M059J (cell line): ENCODE measurements around the gene WNT9A. TPM values are rescaled to one million over a fixed set of nuclear protein-coding genes. Genes with fewer than 3 reads are reported as not detected.
A peak's percentile ranks its signal among the peaks of the same experiment; 100 is the strongest.

ENCODE experiments used
- DNase-seq: peaks from one replicate; pipeline ENCODE4 v3.0.0-alpha.2; 2012; ENCODE audit warnings: low read depth
- total RNA-seq: library from RNA; depleted of rRNA; stranded (reverse); fragments of >200 nt; shearing (Covaris generic); gene quantifications from 2 replicates; pipeline ENCODE4 v1.2.3, GENCODE V29; 2014

The WNT9A gene
- total RNA-seq, 1 experiment from 2014 or later: 0.37 TPM

DNA sequence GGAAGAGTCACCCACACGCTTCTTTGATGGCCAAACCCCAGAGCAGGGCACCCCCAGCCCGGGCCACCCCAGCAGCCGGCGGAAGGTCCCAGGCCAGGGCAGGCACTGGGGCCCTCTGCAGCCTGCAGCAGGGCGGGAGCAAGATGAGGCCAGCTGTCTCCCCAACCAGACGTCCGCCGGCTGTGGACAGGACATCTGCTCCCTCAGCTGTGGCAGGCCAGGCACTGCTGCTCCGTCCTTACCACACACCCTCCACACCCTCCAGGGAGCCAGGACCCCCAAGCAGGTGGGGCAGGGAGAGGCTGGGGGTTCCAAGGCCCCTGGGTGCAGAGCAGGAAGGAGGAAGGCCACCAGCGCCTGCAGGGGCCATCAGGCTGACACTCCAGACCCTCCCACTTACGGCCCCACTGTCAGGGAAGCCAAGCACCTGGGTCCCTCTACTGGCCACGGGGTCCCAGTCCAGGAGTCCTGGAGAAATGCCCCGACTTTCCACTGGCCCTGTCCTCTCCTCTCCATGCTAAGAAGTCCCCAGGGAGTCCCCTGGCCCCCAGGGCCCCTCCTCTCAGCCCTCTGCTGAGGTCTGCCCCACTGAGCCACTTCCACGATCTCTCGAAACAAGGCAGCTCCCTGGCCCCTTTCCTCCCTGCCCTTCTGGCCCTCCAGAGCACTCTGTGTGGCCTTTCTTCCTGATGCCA lies 5.6 kb downstream of the WNT9A start:
- DNase-seq: no peak

DNA sequence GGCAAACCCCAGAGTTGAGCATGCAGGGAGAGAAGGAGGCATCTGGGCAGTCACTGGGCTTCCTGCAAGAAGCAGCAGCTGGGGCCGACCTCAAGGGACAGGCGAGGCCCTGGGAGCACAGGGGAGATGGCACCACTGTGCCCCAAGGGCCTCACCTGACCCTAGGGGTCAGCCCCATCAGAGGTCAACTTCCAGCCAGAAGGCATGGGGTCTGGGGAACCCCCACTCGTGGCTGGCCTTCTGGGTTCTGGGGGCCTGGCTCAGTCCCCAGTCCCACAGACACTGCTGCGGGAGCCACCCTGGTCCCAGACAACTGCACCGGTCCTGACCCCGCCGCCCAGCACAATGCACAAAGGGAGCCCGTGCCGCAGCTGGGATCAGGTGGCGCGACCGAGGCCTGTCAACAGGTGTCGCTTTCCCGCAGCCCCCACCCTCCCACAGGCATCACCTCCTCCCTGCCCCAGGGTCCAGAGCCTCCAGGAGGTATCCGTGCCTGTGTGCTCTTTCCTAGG lies 6.2 kb downstream of the WNT9A start:
- DNase-seq: no peak

DNA sequence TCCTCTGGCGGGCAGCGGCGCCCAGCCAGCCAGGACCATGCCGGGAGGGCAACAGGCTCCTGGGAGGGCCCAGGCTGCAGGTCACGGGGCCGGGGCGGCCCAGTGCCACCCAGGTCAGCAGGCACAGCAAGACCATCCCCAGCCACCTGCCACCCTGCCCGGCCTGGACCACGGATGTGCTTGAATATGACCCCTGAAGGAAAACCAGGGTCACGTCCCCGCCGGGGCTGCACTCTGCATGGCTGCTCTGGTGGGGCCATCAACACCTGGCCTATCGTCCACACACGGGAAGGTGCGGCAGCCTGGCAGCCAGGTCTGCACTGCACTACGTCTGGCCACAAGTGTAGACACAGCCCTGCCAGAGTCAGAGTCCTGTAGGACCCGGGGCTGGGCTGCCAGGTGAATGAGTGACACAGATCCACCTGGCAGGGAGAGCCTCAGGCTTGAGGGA lies 6.9 kb downstream of the WNT9A start:
- DNase-seq: no peak

DNA sequence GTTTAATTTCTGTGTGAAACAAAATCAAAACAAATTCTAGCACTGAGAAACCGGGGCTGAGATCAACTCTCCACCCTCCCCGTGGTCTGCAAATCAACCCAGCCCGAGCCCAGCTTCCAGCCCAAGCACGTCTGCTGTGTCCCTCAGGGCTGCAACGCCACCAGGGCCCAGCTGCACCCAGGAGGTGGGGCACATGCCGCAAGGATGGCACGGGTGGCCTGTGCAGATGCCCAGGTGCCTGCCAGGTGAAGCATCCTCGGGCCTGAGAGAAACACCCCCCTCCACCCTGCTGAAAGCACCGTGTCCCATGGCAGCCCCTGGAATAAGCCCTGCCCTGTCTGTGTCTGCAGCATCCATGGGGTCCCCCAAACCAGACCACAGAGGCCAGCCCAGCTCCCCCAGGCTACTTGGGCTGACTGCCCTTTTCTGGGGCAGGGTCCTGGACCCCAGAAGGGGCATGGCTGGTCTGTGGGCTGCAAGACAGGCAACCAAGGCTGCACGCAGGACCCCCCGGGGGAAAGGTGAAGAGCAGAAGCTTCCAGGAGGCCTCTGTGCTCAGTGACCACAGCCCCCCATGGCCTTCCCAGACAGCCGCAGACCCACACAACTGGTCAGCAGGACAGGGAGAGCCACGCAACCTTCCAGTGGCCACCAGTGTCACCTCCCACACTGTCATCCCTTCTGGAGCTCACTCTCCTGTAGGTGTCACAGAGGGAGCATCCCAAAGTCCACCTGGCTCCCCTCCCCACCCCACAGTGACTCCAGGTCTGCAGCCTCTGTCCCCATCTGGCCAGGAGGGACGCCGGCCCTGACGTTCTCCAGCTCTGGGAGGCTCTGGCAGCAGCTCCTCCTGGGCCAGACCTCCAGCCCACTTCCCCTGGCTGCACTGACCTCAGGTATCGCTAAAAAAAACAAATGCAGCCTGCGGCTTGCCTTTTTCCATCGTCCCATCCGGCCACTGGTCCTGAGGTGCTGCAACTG lies 7.7 kb downstream of the WNT9A start:
- no peak for DNase-seq

DNA sequence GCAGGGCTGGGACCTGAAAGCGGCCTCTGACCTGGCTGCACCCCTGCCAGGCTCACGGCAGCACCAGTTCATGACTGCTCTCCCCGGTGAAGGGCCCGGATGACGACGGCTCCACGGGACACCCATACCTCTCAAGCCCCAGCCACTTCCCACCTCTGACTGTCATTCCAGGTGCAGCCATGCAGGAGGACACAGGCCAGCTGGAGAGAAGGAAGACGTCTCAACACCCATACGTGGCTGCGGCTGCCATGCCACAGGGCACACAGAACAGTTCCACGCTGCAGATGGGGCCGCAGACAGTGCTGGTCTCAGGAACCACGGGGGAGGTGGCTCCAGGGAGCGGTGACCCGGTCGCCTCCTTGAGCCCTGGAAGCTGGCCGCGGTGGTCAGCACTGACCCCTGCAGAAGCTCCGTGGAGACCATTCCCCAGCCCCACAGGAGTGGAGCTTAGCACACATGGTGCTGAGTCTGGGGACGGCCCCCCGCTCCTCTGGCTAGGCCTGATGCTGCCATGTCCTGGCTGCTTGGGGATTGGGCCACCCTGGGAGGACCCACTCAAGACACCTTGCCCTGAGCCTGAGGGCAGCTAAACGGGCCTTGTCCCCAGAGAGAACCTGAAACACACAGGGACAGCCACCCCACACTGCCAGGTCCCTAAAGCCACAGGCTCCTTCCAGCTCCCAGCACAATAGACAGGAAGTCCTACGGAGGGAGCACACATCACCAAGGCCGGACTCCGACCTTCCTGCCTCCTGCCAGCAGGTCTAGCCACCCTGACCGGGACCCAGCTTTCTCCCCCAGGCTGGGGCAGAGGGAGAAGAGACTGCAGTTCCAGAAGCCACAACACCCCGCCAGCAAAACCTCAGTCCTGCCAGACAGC lies 8.6 kb downstream of the WNT9A start:
- no peak for DNase-seq

DNA sequence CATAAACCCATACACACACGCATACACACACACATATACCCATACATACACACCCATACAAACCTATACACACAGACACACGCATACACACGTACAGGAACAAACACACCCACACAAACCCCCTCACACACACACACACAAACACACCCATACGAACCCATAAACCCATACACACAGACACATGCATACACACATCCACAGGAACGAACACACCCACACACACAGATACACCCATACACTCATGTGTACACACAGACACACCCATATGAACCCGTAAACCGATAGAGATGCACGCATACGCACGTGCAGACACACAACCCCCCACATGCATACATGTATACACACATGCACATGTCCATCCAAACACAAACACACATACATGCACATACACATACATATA lies 9.5 kb downstream of the WNT9A start:
- DNase-seq: no peak

DNA sequence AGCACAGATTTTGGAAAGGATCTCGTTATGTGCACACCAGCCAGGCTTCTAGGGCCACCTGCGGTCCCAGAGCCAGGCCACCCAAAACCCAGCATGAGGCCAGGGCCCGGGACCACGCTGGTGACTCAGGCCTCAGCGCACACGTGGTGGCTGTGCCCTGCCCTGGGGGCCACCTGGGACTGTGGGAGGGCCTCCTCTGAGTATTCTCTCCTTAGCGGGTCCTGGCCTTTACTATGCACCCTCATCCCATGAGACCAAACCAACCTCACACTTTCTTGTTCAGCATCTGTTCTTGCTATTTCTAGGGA lies 9.9 kb downstream of the WNT9A start:
- DNase-seq: no peak

DNA sequence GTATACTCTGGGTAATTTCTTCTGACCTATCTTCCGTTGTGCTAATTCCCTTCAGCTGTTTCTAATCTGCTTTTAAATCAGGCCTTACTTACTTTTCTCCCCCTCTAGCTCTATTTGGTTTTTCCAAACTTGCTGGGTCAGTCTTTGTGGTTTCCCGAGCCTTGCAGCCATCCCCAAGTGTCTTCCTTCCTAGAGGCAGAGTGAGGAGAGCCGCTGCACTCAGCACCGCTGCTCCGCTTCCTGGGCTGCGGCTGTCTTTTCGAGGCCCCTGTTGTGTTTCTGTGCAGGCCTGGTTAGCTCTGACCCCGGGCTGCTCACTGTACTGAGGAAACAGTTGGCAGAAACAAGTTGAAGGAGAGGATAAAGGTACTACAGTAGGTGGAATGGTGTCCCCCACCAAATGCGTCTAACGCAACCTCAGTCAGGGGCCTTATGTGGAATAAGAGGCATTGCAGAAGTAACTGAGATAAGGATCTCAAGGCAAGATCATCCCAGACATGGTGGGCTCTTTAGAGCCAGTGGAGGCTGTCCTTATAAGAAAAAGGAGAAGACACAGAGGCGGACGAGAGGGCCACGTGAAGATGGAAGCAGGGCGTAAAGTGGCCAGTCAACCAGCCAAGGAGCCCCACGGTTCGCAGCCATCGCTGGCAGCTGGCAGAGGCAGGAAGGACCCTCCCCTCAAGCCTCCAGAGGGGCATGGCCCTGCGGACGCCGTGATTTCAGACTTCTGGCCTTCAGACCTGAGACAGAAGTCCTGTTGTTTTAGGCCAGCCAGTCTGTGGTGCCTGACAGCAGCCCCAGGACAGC lies 10.5 kb downstream of the WNT9A start:
- DNase-seq: no peak

DNA sequence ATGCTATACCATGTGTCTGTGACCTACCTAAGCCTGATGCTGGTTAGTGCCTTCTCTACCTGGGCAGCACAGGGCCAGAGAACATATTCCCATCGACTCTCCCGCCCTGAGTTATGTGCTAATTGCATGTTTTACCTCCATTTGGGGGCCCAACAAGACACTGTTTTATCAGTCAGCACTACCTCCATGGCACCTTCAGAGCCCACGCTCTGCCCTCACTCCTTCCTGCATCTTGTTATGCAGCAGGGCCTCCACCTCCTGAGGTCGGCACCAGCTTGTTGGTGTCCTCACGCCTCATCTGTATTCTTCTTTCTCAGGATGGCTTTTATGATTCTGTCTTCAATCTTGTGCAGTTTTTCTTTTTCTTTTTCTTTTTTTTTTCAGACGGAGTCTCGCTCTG lies 11.9 kb downstream of the WNT9A start:
- no peak for DNase-seq

DNA sequence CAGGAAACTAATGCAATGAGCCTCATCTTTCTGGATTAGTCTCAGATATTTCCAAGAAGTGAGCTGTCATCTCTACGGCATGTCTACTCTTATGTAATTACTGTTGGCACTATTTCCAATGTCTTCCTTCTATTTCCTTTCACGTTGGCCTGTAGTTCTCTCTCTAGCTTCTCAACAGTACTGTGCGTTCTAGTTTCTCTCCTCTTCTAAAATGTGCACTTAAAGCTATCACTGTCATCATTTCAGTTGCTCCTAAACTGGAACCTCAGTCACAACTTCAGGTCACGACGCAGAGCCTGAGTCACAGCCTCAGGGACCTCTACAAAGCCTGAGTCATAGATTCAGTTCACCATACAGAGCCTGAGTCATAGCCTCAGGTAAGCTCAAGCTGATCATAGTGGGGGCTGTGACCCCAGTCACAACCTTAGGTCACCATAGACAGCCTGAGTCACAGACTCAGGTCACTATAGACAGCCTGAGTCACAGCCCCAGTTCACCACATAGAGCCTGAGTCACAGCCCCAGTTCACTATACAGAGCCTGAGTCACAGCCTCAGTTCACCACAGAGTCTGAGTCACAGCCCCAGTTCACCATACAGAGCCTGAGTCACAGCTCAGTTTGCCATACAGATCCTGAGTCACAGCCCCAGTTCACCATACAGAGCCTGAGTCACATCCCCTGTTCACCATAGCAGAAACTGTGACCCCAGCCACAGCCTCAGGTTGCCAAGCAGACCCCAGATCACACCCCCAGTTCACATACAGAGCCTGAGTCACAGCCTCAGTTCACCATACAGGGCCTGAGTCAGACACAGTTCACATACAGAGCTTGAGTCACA lies 13.0 kb downstream of the WNT9A start:
- peak; percentile 68 for DNase-seq

DNA sequence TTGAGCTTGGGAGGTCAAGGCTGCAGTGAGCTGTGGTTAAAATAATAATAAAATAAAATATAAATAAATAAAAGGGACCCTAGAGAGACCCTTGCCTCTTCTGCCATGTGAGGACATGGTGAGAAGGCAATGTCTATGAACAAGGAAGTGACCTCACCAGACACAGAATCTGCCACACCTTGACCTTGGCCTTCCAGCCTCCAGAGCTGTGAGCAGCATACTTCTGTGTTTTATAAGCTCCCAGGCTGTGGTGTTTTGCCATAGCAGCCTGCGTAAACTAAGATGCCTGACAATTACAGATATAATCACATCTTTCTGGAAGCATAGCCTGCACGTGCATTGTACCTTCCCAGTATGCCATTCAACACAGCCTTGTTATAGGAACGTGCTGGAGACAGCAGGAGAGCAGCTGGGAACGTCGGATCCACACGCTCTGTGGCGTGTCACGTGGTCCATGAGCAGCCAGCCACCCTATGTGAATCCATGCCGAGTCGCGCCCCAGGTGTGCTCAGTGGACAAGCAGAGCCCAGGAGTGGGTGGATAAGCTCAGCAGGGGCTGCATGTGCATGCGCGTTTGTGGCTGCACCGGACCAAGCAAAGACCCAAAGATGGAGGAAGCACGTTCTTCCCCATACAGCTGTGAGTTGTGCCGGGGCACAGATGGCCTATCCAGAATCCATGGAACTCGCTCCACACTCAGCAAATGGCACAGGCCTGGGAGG lies 17.8 kb downstream of the WNT9A start:
- peak; percentile 17 for DNase-seq

DNA sequence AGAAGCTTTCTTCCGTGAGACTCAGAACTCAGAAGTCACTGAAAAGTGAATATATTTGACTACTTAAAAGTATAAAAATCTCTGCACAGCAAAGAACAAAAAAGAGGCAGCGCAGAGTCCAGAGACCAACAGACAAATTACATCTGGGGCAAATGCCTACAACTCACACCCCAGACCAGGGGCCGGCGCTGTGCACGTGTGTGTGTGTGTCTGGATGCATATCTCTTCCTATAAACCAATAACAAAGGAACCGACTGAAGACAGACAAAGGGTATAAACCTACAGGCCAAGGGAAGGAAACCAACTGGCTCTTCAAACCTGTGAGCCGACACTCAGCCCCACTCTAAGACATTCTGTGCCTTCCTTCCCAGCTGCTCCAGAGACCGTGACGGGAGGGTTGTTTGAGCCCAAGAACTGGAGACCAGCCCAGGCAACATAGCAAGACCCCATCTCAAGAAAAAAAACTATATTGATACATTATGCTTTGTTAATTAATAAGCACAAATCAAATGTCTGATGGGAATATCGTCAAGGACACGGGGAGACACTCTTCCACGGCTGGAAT lies 18.8 kb downstream of the WNT9A start:
- DNase-seq: no peak

DNA sequence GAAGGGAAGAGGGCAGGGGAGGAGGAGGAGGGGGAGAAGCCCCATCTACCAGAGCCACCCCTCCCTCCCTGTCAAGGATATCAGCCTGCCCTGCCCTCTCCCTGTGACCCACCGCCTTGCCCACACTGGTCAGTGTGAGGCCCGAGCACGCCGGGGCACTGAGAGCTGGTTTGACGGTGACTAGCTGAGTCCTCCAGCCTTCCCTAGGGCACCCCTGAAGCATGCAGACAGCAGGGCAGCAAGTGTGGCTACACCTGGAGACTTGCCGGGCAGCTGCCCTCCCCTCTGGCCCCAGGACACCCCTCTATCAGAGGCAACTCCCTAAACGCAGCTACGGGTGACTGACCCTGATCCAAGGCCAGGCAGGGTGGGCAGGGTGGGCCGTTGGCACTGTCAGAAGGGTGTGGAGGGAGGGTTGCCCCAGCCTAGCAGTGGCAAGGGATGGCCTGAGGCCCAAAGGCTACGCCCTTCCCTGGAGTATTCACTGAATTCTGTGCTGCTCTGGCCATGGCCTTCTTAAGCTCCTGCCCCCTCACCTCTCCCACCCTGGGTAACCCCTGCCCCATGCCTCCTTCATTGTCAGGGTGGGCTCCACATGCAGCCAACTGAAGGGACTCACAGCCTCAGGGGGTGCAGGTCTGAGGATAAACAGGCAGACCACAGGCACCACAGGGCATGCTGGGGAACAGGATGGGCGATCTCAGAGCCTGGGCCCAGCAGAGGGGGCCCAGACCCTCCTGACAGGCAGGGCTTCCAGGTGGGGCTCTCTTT lies 19.6 kb downstream of the WNT9A start:
- DNase-seq: no peak

DNA sequence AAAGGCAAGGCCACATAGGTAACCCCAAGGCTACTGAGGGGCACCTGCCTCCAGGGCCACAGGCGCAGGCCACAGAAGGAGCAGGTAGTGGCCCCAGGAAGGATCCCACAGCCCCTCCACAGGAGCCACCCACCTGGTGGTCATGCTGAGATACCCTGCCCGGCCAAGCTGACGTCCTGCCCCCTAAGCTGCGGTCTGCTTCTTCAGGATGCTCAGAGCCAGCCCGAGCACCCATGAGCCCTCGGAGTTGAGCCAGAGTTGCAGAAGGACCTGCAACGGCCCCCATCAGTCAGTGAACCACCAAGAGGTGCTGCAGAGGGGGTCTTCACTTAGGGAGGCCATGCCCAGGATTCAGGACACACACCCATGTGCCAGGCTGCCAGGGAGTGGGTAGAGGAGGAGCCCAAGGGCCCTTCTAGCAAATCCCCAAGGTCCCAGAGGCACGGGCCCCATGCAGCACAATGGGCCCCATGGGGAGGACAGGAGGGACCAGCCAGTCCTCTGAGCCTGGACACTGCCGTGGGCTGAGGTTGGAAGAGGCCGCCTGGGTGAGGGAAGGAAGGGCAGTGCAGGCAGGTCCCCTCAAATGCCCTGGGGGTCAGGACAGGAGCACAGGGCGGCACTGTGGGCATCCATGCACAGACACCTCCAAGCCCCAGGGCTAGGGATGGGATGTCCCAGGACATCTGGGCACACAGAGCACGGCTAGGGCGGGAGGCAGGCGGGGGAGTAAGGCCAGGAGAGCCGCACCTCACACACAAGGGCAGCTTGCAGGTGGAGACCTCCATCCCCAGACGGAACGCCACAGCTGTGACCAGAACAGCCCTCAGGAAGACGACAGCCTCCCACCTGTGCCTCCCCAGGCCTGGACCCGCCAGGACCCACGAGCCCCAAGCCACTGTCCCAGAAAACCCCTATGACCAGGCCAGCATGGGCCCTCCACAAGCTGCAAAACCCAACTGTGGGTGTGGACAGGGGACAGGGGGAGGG lies 20.5 kb downstream of the WNT9A start:
- no peak for DNase-seq

DNA sequence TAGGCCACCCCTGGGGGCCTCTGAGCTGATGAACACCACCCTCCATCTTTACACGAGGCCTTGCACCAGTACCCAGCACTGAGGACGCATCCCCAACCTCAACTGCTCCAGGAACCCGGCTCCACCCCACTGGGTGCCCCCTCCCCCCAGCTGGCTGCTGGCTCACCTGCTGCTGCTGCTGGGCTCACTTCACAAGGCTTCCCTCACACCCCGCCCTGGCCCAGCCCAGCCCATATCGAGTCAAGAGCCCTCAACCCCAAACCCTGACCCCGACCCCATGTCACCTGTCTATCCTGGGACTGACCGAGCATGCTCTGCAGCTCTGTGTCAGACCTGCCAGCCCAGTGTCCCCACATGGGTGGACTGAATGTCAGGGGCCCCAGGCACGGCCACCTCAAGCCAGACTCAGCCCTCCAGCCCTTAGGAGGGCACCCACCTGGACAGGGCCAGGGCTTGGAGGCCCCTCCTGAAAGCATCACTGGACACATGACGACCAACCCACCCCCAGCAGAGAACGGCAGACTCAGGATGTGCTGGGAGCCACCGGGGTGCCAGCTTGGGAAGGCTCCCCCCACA lies 21.4 kb downstream of the WNT9A start:
- no peak for DNase-seq

DNA sequence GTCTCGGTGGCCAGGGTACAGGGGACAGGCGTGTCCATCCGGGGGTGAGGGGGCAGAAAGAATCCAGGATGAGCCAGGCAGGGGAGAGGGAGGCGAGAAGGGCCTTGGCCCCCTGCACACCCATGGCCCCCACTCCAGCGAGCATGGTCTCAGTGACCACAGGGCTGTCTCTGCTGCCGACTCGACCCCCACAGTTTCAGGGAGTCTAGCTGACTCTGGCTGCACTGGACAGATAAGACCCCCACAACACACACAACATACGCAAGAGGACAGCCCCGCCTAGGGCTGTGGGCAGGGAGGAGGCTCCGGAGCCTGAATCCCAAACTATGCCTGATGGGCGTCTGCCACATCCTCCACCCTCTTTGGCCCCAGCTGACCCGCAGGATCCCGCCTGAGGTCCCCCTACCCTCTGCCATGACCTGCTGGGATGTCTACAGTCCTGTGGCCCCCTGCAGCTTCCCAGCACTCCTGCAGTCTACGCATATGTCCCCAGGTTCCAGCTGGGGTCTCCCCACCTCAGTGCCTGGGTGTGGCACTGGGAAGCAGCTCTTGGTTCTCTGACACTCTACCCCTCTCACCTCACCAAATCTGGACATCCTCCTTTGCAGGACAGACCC lies 22.0 kb downstream of the WNT9A start:
- DNase-seq: no peak
